ENCODE measurements around the gene EPS8L1. TPM values are rescaled to one million over a fixed set of nuclear protein-coding genes. Genes with fewer than 3 reads are reported as not detected.

EPS8L1 gene
- 0.60 and 2.5 TPM in 2 replicates for total RNA-seq

DNA sequence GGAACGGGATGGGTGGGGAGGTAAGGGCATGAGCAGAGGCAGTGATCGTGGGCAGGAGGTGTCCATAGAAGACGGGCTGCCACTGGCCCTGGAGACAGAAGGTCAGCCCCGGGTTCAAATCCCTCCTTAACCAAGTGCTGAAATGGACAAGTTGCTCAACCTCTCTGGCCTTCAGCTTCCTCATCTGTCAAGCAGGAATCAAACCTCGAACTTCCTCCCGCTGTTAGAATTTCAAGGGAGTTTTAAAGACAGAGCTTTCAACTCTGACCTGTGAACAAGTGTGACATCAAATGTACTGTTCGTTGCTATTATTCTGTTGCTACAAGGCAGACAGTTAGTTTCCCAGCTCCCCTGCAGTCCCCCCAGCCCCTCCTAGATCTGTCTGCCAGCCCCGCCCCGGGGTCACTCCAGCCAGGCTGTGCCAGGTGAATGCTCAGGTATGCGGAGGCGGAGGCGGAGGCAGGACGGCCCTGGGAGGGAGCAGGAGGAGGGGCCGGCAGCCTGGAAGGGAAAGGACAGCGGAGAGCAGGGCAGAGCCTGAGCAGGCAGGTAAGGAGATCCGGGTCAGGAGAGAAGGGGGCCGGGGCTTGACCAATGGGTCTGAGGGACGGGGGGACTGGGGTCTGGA is at the start of gene EPS8L1:
TSS of gene EPS8L1 (plus strand) at position 499 of the 628 bp plus-strand sequence. CDS start 576 bp downstream, outside the sequence.

DNA sequence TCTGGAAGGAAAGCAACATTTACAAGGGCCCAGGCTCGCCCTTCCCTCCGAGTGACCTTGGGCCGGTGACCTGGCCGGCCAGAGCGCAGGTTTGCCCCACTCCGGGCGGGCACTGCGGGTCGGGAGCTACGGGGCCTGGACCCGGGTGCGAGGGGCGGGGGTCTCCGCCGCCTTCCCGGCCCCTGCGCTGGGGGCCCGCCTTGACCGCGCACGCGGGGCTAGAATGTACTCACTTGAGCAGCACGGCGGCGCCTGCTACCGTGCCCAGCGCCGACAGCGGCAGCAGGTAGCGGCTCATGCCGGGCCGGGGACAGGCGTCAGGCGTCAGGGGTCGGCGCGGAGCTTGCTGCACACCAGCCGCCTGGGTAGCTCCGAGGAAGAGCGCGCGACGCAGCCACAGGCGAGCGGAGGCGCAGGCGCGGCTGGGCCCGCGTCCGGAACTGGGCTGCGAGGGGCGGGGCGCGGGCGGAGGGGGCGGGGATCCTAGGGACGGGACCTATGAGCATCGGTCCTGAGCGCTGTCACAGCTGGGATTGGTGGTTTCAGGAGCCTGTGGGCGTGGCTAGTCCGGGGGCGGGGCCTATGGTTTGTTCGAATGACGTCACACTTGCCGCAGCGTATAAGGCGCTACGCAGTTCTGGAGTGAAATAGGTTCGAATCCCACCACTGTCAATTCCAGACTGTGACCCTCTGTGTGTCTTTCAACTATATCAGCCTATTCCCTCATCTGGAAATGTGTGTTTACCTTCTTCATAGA is 12.8 kb upstream of the EPS8L1 start, which contains the start of gene RDH13:
TSS of gene RDH13 (minus strand) at position 414 of the 757 bp plus-strand sequence. CDS start at position 298, 116 bp downstream.

DNA sequence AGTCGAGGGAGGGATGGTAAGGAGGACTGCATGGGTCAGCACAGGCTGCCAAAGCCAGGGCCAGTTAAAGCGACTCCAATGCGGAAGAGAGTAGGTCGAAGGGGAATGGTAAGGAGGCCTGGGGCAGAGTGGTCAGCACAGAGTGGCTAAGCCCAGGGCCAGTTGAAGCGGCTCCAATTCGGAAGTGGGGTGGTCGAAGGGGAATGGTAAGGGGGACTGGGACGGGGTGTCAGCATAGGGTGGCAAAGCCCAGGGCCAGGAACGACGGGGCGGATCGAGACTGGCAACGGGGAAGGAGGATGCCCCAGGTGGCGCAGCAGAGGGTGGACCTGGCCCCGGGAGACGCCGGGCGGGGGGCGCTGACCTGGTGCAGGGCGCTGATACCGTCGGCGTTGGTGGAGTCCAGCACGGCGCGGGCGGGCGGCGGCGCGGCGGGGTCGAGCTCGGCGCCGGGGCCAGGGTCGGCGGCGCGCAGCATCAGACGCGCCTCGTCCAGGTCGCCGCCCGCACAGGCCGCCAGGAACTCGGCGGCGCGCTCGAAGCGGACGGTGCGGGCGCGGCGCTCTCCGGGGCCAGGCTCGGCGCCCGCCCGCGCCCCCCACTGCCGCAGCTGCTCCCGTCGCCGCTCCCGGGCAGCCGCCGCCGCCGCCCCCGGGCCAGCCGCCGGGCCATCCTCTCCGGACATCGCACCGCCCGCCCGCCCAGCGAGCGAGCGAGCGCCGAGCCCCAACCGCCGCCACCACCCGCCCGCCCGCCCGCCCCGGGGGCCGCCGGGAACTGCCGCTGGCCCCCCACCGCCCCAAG is 41.4 kb downstream of the EPS8L1 start, which contains the start of gene PPP1R12C:
TSS of gene PPP1R12C (minus strand) at position 779 of the 804 bp plus-strand sequence. CDS start at position 685, 94 bp downstream.

Other genes starting within 250 kb of the EPS8L1 start
- gene KIR2DS4, start 243.2 kb upstream of the EPS8L1 start, total RNA-seq, result not detected in 2 replicates
- not detected in 2 replicates for gene KIR3DL2, start 225.4 kb upstream of the EPS8L1 start, total RNA-seq
- not detected in 2 replicates for gene FCAR, start 201.6 kb upstream of the EPS8L1 start, total RNA-seq
- gene NCR1, start 169.7 kb upstream of the EPS8L1 start, total RNA-seq, result not detected in 2 replicates
- not detected in 2 replicates for gene NLRP7, start 128.3 kb upstream of the EPS8L1 start, total RNA-seq
- gene NLRP2, start 109.5 kb upstream of the EPS8L1 start, total RNA-seq, result 0.23 and 2.6 TPM in 2 replicates
- not detected in 2 replicates for gene GP6, start 37.6 kb upstream of the EPS8L1 start, total RNA-seq
- 6.4 and 8.1 TPM in 2 replicates for gene RDH13, start 12.7 kb upstream of the EPS8L1 start, total RNA-seq
- 71.1 and 98.8 TPM in 2 replicates for gene PPP1R12C, start 41.8 kb downstream of the EPS8L1 start, total RNA-seq
- 5.4 and 9.0 TPM in 2 replicates for gene TNNT1, start 73.3 kb downstream of the EPS8L1 start, total RNA-seq
- gene TNNI3, start 81.9 kb downstream of the EPS8L1 start, total RNA-seq, result 0.58 TPM in 1 of 2 replicates, not detected in the other
- gene DNAAF3, start 90.7 kb downstream of the EPS8L1 start, total RNA-seq, result 0.26 TPM in 1 of 2 replicates, not detected in the other
- gene SYT5, start 104.4 kb downstream of the EPS8L1 start, total RNA-seq, result 0.26 TPM in 1 of 2 replicates, not detected in the other
- gene PTPRH, start 133.6 kb downstream of the EPS8L1 start, total RNA-seq, result 7.0 and 9.4 TPM in 2 replicates
- gene TMEM86B, start 152.9 kb downstream of the EPS8L1 start, total RNA-seq, result 0.51 and 0.93 TPM in 2 replicates
- 30.5 and 31.7 TPM in 2 replicates for gene PPP6R1, start 183.1 kb downstream of the EPS8L1 start, total RNA-seq
- 26.7 and 37.5 TPM in 2 replicates for gene HSPBP1, start 204.2 kb downstream of the EPS8L1 start, total RNA-seq
- 2.2 and 8.6 TPM in 2 replicates for gene BRSK1, start 208.1 kb downstream of the EPS8L1 start, total RNA-seq
- gene TMEM150B, start 249.5 kb downstream of the EPS8L1 start, total RNA-seq, result not detected in 2 replicates

Data from pericardium fibroblast (primary cell).